HCT116 (cell line): ENCODE data around the gene AADAC. TPM values are rescaled to one million over a fixed set of nuclear protein-coding genes. Genes with fewer than 3 reads are reported as not detected.
"Not testable (repeated sequence)": the region's sequence is repeated elsewhere in the genome, so short reads cannot be mapped to it uniquely, and the experiment has no call there.

Experiments
- ATAC-seq: fragments of 200-7000 bp; cut with Tn5 transposase; 2 replicates; pipeline ENCODE4 v1.9.1; 2020; ENCODE audit warnings: mild to moderate bottlenecking, moderate library complexity
- BruUV-seq: library from RNA; stranded (reverse); fragments of 400-500 nt; replicated peaks from 2 replicates; lab custom pipeline; 2021; lab: Mats Ljungman, UMichigan
- CTCF ChIA-PET: fragments of 300-600 bp; sonication (Branson Sonifier 250); formaldehyde crosslinking; loops from one replicate; lab custom pipeline; 2021; ENCODE audit warnings: antibody characterized with exemption; lab: Charles Lee
- POLR2A ChIA-PET: fragments of 300-600, 350-600 bp; sonication (Branson Sonifier 250); formaldehyde crosslinking; loops from one replicate; lab custom pipeline; 2021; ENCODE audit warnings: antibody characterized with exemption; lab: Charles Lee
- RAD21 ChIA-PET, 2 experiments: fragments of 300-600 bp; sonication (Branson Sonifier 250); formaldehyde crosslinking; loops; one replicate each; lab custom pipeline; 2023; ENCODE audit warnings: low total read pairs in 2 of 2; ENCODE audit not compliant: uncharacterized antibody in 2 of 2, unreplicated experiment in 2 of 2, low non-redundant PET in 1 of 2; lab: Charles Lee
- DNase-seq: peaks from one replicate; pipeline ENCODE4 v3.0.0-alpha.2; 2010; ENCODE audit warnings: low read depth, low spot score
- H2AFZ ChIP-seq: fragments of 200-600 bp; shearing (Covaris generic), sonication (generic); 2 replicates; pipeline ENCODE4 v1.6.1; 2017; ENCODE audit warnings: low read depth, mixed run types, mixed read lengths, antibody characterized with exemption, low read length; ENCODE audit not compliant: poor library complexity, severe bottlenecking
- H3K27ac ChIP-seq: 2 replicates; pipeline ENCODE4 v1.5.1; 2012; ENCODE audit warnings: low read depth, low read length
- H3K27me3 ChIP-seq: fragments of 200-600 bp; sonication (generic); 2 replicates; pipeline ENCODE4 v1.6.1; 2016; ENCODE audit warnings: mixed run types, low read length, mixed read lengths; ENCODE audit not compliant: insufficient read depth
- H3K36me3 ChIP-seq, 2 experiments: fragments of 200-500 bp in 1 of 2; fragments of 200-600 bp in 1 of 2; sonication (Bioruptor generic) in 1 of 2; sonication (generic) in 1 of 2; 2 replicates each; pipeline versions ENCODE4 v1.5.1 to v1.6.1; 2014 to 2016; ENCODE audit warnings: low read length in 2 of 2, inconsistent platforms in 1 of 2, mixed read lengths in 1 of 2, mixed run types in 1 of 2; ENCODE audit not compliant: insufficient read depth in 2 of 2, control insufficient read depth in 1 of 2
- H3K4me1 ChIP-seq, 2 experiments: fragments of 200-600 bp in 1 of 2; sonication (generic) in 1 of 2; 2 replicates each; pipeline versions ENCODE4 v1.5.1 to v1.6.1; 2012 to 2017; ENCODE audit warnings: low read length in 2 of 2, inconsistent platforms in 1 of 2, mild to moderate bottlenecking in 1 of 2, mixed read lengths in 1 of 2, mixed run types in 1 of 2, moderate library complexity in 1 of 2; ENCODE audit not compliant: insufficient read depth in 2 of 2, control insufficient read depth in 1 of 2
- H3K4me2 ChIP-seq: fragments of 200-600 bp; sonication (generic); 2 replicates; pipeline ENCODE4 v1.6.1; 2017; ENCODE audit warnings: mixed run types, low read length, mixed read lengths
- H3K4me3 ChIP-seq, 2 experiments: fragments of 200-600 bp in 1 of 2; sonication (generic) in 1 of 2; replicated peaks in 1 of 2; 2 replicates each; pipeline ENCODE4 v1.5.1; 2011 to 2016; ENCODE audit warnings: low read length in 2 of 2, control low read depth in 1 of 2, low read depth in 1 of 2, mild to moderate bottlenecking in 1 of 2, mixed read lengths in 1 of 2, mixed run types in 1 of 2
- H3K79me2 ChIP-seq: fragments of 200-600 bp; sonication (generic); 2 replicates; pipeline ENCODE4 v1.6.1; 2017; ENCODE audit warnings: mild to moderate bottlenecking, mixed run types, low read length, moderate library complexity, mixed read lengths; ENCODE audit not compliant: insufficient read depth
- H3K9ac ChIP-seq: fragments of 200-600 bp; sonication (generic); 2 replicates; pipeline ENCODE4 v1.6.1; 2016; ENCODE audit warnings: low read length, mixed read lengths
- H3K9me2 ChIP-seq: fragments of 200-600 bp; sonication (generic), shearing (Covaris generic); 2 replicates; pipeline ENCODE4 v1.6.1; 2017; ENCODE audit warnings: mixed run types, mild to moderate bottlenecking, moderate library complexity; ENCODE audit not compliant: insufficient read depth
- H3K9me3 ChIP-seq, 2 experiments: fragments of 200-500 bp in 1 of 2; fragments of 200-600 bp in 1 of 2; sonication (Bioruptor generic) in 1 of 2; sonication (generic) in 1 of 2; 2 replicates each; pipeline ENCODE4 v1.6.1; 2014 to 2017; ENCODE audit warnings: low read length in 2 of 2, mixed read lengths in 2 of 2, inconsistent platforms in 1 of 2, low read depth in 1 of 2, mild to moderate bottlenecking in 1 of 2, mixed run types in 1 of 2, moderate library complexity in 1 of 2; ENCODE audit not compliant: control insufficient read depth in 1 of 2, insufficient read depth in 1 of 2
- H4K20me1 ChIP-seq: fragments of 200-600 bp; sonication (generic), shearing (Covaris generic); 2 replicates; pipeline ENCODE4 v1.6.1; 2017; ENCODE audit warnings: mixed run types, mild to moderate bottlenecking, moderate library complexity; ENCODE audit not compliant: insufficient read depth
- EGR1 ChIP-seq: IDR thresholded peaks from 2 replicates; pipeline ENCODE4 v1.6.1; 2012; ENCODE audit warnings: low read depth
- ELF1 ChIP-seq: IDR thresholded peaks from 2 replicates; pipeline ENCODE4 v1.6.1; 2012; ENCODE audit warnings: low read depth, borderline replicate concordance
- FOSL1 ChIP-seq: IDR thresholded peaks from 2 replicates; pipeline ENCODE4 v1.6.1; 2012; ENCODE audit warnings: low read depth
- SP1 ChIP-seq: IDR thresholded peaks from 2 replicates; pipeline ENCODE4 v1.6.1; 2012; ENCODE audit warnings: low read depth
- SRF ChIP-seq: IDR thresholded peaks from 2 replicates; pipeline ENCODE4 v1.6.1; 2012; ENCODE audit warnings: low read depth
- YY1 ChIP-seq: IDR thresholded peaks from 2 replicates; pipeline ENCODE4 v1.6.1; 2011; ENCODE audit warnings: low read length, low read depth, moderate library complexity, mild to moderate bottlenecking; ENCODE audit not compliant: insufficient replicate concordance; ENCODE audit errors: extremely low read depth
- ZBTB33 ChIP-seq: IDR thresholded peaks from 2 replicates; pipeline ENCODE4 v1.6.1; 2011; ENCODE audit warnings: mild to moderate bottlenecking, low read length, moderate library complexity; ENCODE audit not compliant: insufficient replicate concordance; ENCODE audit errors: extremely low read depth
- ZFX ChIP-seq: fragments of 450-650 bp; IDR thresholded peaks from 2 replicates; pipeline ENCODE4 v1.6.1; 2017
- ZNF274 ChIP-seq: fragments of 200-500 bp; sonication (Bioruptor generic); IDR thresholded peaks from 2 replicates; pipeline ENCODE4 v1.6.1; 2014; ENCODE audit warnings: mild to moderate bottlenecking, low read depth, low read length, inconsistent platforms
- intact Hi-C: fragments of 100-400 bp; cut with micrococcal nuclease; formaldehyde crosslinking; loops from 2 replicates; pipeline ENCODE4 v1.10.0; 2022
- total RNA-seq: library from RNA; stranded (reverse); gene quantifications from one replicate; pipeline ENCODE4 v1.2.1, GENCODE V29; 2021; ENCODE audit not compliant: unreplicated experiment
- TF ChIP-seq, protein P1 (sequence below): IDR thresholded peaks from 2 replicates; pipeline ENCODE4 v1.6.1; 2012

The AADAC gene
- total RNA-seq, 1 experiment from 2014 or later, result 3.8 TPM

DNA sequence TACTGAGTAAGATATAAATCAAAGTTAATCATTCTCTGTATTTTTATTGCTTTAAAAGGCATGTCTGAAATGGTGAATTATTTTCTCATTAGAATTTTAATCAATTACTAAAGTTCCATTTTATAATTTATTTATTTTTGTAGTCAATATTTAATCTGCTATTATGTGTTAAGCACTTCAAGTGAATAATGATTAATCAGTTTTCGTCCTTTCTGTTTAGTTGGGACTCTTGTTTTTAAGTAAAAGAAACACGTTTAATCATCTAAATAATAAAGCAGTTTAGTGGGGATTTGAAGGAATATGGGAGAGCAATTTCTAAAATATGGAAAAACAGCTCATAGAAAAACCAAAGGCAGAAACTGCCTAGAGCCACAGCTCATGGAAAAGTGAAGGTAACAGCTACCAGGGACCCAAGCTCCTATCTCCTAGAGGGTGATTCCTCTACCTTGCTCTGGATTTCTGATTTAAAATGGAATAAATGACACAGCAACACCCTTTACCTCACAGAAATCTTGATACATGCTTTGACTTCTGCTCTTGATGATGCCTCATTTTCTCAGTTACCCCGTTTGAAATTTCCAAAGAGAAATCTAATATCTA is 31.5 kb downstream of the AADAC start:
- POLR2A ChIA-PET, result no interaction called here
- Histone ChIP-seq H4K20me1 (no peaks in the 10 kb centered on the region), H3K9ac (no peak overlapping the region), H3K4me1 (no peaks in the 10 kb centered on the region)
- no TSS peak for BruUV-seq
- RAD21 ChIA-PET, result interaction anchor here in 1 of 2 experiments (0.5 kb wide), 1 partner anchor 395 kb away, joined by 11 read pairs; no protein-coding TSS in a partner anchor
- TF ChIP-seq ELF1, result no peak
- TF ChIP-seq ZFX, result no peak
- TF ChIP-seq SP1, result no peak
- TF ChIP-seq YY1, result no peak
- no peak for TF ChIP-seq ZNF274
- TF ChIP-seq EGR1, result no peak
- TF ChIP-seq, protein P1, sequence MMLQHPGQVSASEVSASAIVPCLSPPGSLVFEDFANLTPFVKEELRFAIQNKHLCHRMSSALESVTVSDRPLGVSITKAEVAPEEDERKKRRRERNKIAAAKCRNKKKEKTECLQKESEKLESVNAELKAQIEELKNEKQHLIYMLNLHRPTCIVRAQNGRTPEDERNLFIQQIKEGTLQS, result no peak
- TF ChIP-seq ZBTB33, result no peak
- no peak for TF ChIP-seq SRF
- TF ChIP-seq FOSL1, result no peak
- TF ChIP-seq, all 23 proteins: peak for 0
- no peaks in the 10 kb centered on the region for H3K36me3 ChIP-seq
- H2AFZ ChIP-seq, result no peak overlapping the region
- H3K27ac ChIP-seq, result no peak overlapping the region
- ATAC-seq (no peak), DNase-seq (no peak)
- H3K4me3 ChIP-seq, result no peak overlapping the region
- no peaks in the 10 kb centered on the region for H3K27me3 ChIP-seq
- H3K9me2 ChIP-seq, result no peaks in the 10 kb centered on the region
- H3K9me3 ChIP-seq, result no peaks in the 10 kb centered on the region
- CTCF ChIA-PET, result interaction anchor here (1.0 kb wide), 1 partner anchor 377 kb away, joined by 3 read pairs; no protein-coding TSS in a partner anchor
- intact Hi-C loops, result no loop called here
- no peak overlapping the region for H3K4me2 ChIP-seq
- no peaks in the 10 kb centered on the region for H3K79me2 ChIP-seq

DNA sequence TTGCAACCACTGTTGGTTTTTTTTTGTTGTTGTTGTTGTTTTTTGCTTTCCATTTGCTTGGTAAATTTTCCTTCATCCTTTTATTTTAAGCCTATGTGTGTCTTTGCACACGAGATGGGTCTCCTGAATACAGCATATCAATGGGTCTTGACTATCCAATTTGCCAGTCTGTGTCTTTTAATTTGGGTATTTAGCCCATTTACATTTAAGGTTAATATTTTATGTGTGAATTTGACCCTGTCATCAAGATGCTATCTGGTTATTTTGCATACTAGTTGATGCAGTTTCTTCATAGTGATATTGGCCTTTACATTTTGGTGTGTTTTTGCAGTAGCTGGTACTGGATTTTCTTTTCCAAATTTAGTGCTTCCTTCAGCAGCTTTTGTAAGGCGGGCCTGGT is 36.1 kb downstream of the AADAC start:
- H3K9ac ChIP-seq, H3K79me2 ChIP-seq, RAD21 ChIA-PET, H3K9me3 ChIP-seq, H3K36me3 ChIP-seq, H3K4me2 ChIP-seq, POLR2A ChIA-PET, H3K4me1 ChIP-seq, intact Hi-C loops, BruUV-seq, ATAC-seq, H3K27ac ChIP-seq, H3K4me3 ChIP-seq, CTCF ChIA-PET, H3K27me3 ChIP-seq, H2AFZ ChIP-seq, DNase-seq, H3K9me2 ChIP-seq, H4K20me1 ChIP-seq: not testable (repeated sequence)
